Chondrocyte (in vitro differentiated cells): ENCODE measurements around the gene MYL11. TPM values are rescaled to one million over a fixed set of nuclear protein-coding genes. Genes with fewer than 3 reads are reported as not detected.

Experiments used
- DNase-seq: peaks from one replicate; pipeline ENCODE4 v3.0.0; 2021; ENCODE audit warnings: mixed read lengths, low spot score
- H3K27ac Mint-ChIP-seq: one replicate; pipeline ENCODE4 v1.8.0; 2021; ENCODE audit warnings: mild to moderate bottlenecking, moderate library complexity, mixed read lengths; ENCODE audit not compliant: unreplicated experiment
- H3K27me3 Mint-ChIP-seq: 2 replicates; pipeline ENCODE4 v1.8.0; 2021; ENCODE audit warnings: low read depth, mixed read lengths
- H3K36me3 Mint-ChIP-seq: 2 replicates; pipeline ENCODE4 v1.8.0; 2021; ENCODE audit warnings: low read depth, mixed read lengths
- H3K4me1 Mint-ChIP-seq: 2 replicates; pipeline ENCODE4 v1.8.0; 2021; ENCODE audit warnings: low read depth, mild to moderate bottlenecking, mixed read lengths
- H3K4me3 Mint-ChIP-seq: one replicate; pipeline ENCODE4 v1.8.0; 2021; ENCODE audit warnings: mild to moderate bottlenecking, moderate library complexity, mixed read lengths; ENCODE audit not compliant: unreplicated experiment
- H3K9me3 Mint-ChIP-seq: 2 replicates; pipeline ENCODE4 v1.8.0; 2021; ENCODE audit warnings: low read depth, mixed read lengths
- CTCF ChIP-seq: fragments of 200-600 bp; sonication (generic); IDR thresholded peaks from 2 replicates; pipeline ENCODE4 v1.5.0; 2021; ENCODE audit warnings: antibody characterized with exemption, mild to moderate bottlenecking, moderate library complexity
- total RNA-seq: library from RNA; stranded (reverse); gene quantifications from 3 replicates; pipeline ENCODE4 v1.2.1, GENCODE V29; 2021

The MYL11 gene
- total RNA-seq, 1 donor from 2014 or later, result 0.82 TPM

GRCh38 chr16:30416624-30417528, 42.3 kb downstream of the MYL11 start:
- peaks cover 16% of the 10 kb centered on the region for H3K36me3 Mint-ChIP-seq

GRCh38 chr16:30417529-30418349, 43.1 kb downstream of the MYL11 start:
- H3K4me1 Mint-ChIP-seq, result peaks cover 7% of the 10 kb centered on the region
- H3K27me3 Mint-ChIP-seq, result no peaks in the 10 kb centered on the region
- no peaks in the 10 kb centered on the region for H3K9me3 Mint-ChIP-seq
- peak overlapping the region; percentile 62 for H3K4me3 Mint-ChIP-seq
- DNase-seq, result peak; percentile 92
- peak; percentile 65 for TF ChIP-seq CTCF
- peaks cover 12% of the 10 kb centered on the region for H3K36me3 Mint-ChIP-seq
- no peak overlapping the region for H3K27ac Mint-ChIP-seq

More at GRCh38 chr16:30416624-30417528, 42.3 kb downstream of the MYL11 start:
- Mint-ChIP-seq H3K27me3 (no peaks in the 10 kb centered on the region), H3K27ac (no peak overlapping the region), H3K4me1 (peaks cover 10% of the 10 kb centered on the region), H3K4me3 (peak overlapping the region; percentile 48), H3K9me3 (no peaks in the 10 kb centered on the region)
- no peak for DNase-seq
- TF ChIP-seq CTCF, result no peak

- no peak for DNase-seq
- no peaks in the 10 kb centered on the region for H3K9me3 Mint-ChIP-seq
- H3K27ac Mint-ChIP-seq, result peak overlapping the region; percentile 41
- peaks cover 7% of the 10 kb centered on the region for H3K4me1 Mint-ChIP-seq
- TF ChIP-seq CTCF, result peak; percentile 4
- H3K36me3 Mint-ChIP-seq, result peaks cover 11% of the 10 kb centered on the region
- H3K27me3 Mint-ChIP-seq, result no peaks in the 10 kb centered on the region
- peak overlapping the region; percentile 62 for H3K4me3 Mint-ChIP-seq
Measured at GRCh38 chr16:30418350-30419181, 44.0 kb downstream of the MYL11 start.

- no peaks in the 10 kb centered on the region for H3K9me3 Mint-ChIP-seq
- no peaks in the 10 kb centered on the region for H3K27me3 Mint-ChIP-seq
- peaks cover 7% of the 10 kb centered on the region for H3K4me1 Mint-ChIP-seq
- no peak for TF ChIP-seq CTCF
- no peak overlapping the region for H3K4me3 Mint-ChIP-seq
- H3K36me3 Mint-ChIP-seq, result peaks cover 9% of the 10 kb centered on the region
- DNase-seq, result no peak
- no peak overlapping the region for H3K27ac Mint-ChIP-seq
Measured at GRCh38 chr16:30421010-30421409, 46.4 kb downstream of the MYL11 start.

Other genes with a start within 250 kb of the MYL11 start
- gene CORO1A, start 191.2 kb upstream of the MYL11 start, total RNA-seq, result 2.2 to 3.0 TPM (median 2.9 TPM) in 3 replicates
- 86.5 to 101 TPM (median 97.5 TPM) in 3 replicates for gene BOLA2B, start 181.1 kb upstream of the MYL11 start, total RNA-seq
- gene SLX1A, start 180.9 kb upstream of the MYL11 start, total RNA-seq, result 16.1 to 44.4 TPM (median 36.9 TPM) in 3 replicates
- gene SULT1A3, start 175.5 kb upstream of the MYL11 start, total RNA-seq, result 14.1 to 16.6 TPM (median 14.7 TPM) in 3 replicates
- gene NPIPB13, start 126.3 kb upstream of the MYL11 start, total RNA-seq, result 5.6 to 9.9 TPM (median 9.8 TPM) in 3 replicates
- 53.2 to 61.0 TPM (median 55.8 TPM) in 3 replicates for gene CD2BP2, start 19.5 kb upstream of the MYL11 start, total RNA-seq
- gene TBC1D10B, start 4.3 kb upstream of the MYL11 start, total RNA-seq, result 43.3 to 48.6 TPM (median 44.2 TPM) in 3 replicates
- gene SEPTIN1, start 7.8 kb downstream of the MYL11 start, total RNA-seq, result 0.85 to 1.7 TPM (median 1.3 TPM) in 3 replicates
- 10.6 to 11.8 TPM (median 10.8 TPM) in 3 replicates for gene ZNF48, start 20.6 kb downstream of the MYL11 start, total RNA-seq
- gene ZNF771, start 32.8 kb downstream of the MYL11 start, total RNA-seq, result 10.2 to 16.3 TPM (median 10.8 TPM) in 3 replicates
- 25.5 to 33.8 TPM (median 26.4 TPM) in 3 replicates for gene DCTPP1, start 55.2 kb downstream of the MYL11 start, total RNA-seq
- gene SEPHS2, start 71.1 kb downstream of the MYL11 start, total RNA-seq, result 37.4 to 54.3 TPM (median 53.8 TPM) in 3 replicates
- gene ITGAL, start 97.9 kb downstream of the MYL11 start, total RNA-seq, result not detected in 3 replicates
- gene ZNF768, start 151.8 kb downstream of the MYL11 start, total RNA-seq, result 27.6 to 30.0 TPM (median 28.6 TPM) in 3 replicates
- gene ZNF747, start 160.1 kb downstream of the MYL11 start, total RNA-seq, result 3.5 to 6.7 TPM (median 6.7 TPM) in 3 replicates
- 8.3 to 11.1 TPM (median 8.6 TPM) in 3 replicates for gene ZNF764, start 183.6 kb downstream of the MYL11 start, total RNA-seq
- gene ZNF688, start 196.9 kb downstream of the MYL11 start, total RNA-seq, result 11.7 to 15.0 TPM (median 13.7 TPM) in 3 replicates
- 17.0 to 20.2 TPM (median 17.7 TPM) in 3 replicates for gene ZNF785, start 210.9 kb downstream of the MYL11 start, total RNA-seq
- 5.9 to 8.5 TPM (median 7.1 TPM) in 3 replicates for gene ZNF689, start 235.6 kb downstream of the MYL11 start, total RNA-seq